Subcutaneous preadipocyte (primary cell): Measurements from ENCODE around the gene MDM4. TPM values are rescaled to one million over a fixed set of nuclear protein-coding genes. Genes with fewer than 3 reads are reported as not detected.

Experiments
- small RNA-seq: library from RNA; depleted of rRNA; stranded (forward); fragments of <200 nt; gene quantifications from one replicate; pipeline ENCODE3, GENCODE V24; 2012
- total RNA-seq: library from RNA; depleted of rRNA; stranded (reverse); fragments of >200 nt; gene quantifications from 2 replicates; pipeline ENCODE4 v1.2.3, GENCODE V29; 2012

MDM4 gene
- 25.0 and 31.5 TPM in 2 replicates for total RNA-seq

GRCh38 chr1:204516180-204516879, at the start of gene MDM4:
Gene MDM4, plus strand, starts transcription at chr1:204516406. Its CDS starts 9,113 bp downstream, at chr1:204525519.

DNA sequence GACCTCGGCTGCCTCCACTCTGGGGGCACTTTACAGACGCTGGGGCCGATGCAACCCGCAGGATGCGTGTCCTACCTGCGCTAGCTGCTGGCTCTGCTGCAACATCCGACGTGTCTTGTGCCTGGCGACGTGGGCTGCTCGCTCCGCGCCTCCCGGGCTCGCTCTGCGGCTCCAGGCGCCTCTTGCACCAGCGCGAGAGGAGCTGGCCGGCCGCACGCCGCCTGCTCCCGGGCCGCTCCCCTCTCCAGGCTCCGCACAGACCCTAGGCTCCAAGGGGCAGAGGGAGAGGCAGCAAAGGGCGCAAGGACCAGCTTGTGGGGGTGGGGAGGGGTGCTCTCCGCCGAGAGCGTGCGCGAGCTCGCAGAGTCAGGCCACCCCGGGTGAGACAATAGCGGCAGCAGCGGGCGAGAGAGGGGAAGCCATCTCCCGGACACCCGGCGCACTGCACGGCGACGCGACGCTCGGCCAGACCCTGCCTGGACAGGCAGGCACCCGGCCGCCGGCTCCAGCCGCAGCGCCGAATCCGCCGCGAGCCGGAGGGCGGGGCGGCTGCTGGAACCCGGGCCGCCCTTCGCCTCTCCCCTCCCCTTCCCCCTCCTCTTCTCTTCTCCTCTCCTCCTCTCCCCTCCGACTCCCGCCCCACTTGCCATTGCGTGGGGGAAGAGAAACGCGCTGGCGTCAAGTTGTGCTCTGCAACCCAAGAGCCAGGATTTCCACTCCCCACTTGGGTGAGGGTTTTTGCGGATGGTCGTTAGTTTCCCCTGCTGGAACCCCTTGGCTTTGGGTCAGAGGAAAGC, 21.7 kb upstream of the MDM4 start, which contains the start of gene PIK3C2B:
TSS of gene PIK3C2B (minus strand) at position 525 of the 797 bp plus-strand sequence. CDS start 25,003 bp downstream, outside the sequence.

Small RNA genes within 50 kb of the gene (small RNA-seq; reads per million reads assigned to genes)
- gene RNA5SP74 = 1.7 reads per million, percentile 75 among the genes with 10 or more reads in this experiment

Other genes starting within 250 kb of the MDM4 start
- gene PLEKHA6, start 156.5 kb upstream of the MDM4 start, total RNA-seq = 0.20 and 0.37 TPM in 2 replicates
- 13.2 and 20.9 TPM in 2 replicates for gene PPP1R15B, start 104.6 kb upstream of the MDM4 start, total RNA-seq
- gene PIK3C2B, start 21.6 kb upstream of the MDM4 start, total RNA-seq = 2.2 and 4.0 TPM in 2 replicates
- gene LRRN2, start 169.3 kb downstream of the MDM4 start, total RNA-seq = not detected in 2 replicates